K562 (cell line): ENCODE measurements around the gene TEX14. TPM values are rescaled to one million over a fixed set of nuclear protein-coding genes. Genes with fewer than 3 reads are reported as not detected.
A peak's percentile ranks its signal among the peaks of the same experiment; 100 is the strongest.

Experiments
- ZFX ChIP-seq: sonication (generic); formaldehyde crosslinking; IDR thresholded peaks from 2 replicates; pipeline ENCODE4 v1.8.0; 2022; ENCODE audit warnings: mild to moderate bottlenecking, missing genetic modification reagents, moderate library complexity
- polyA plus RNA-seq, 8 experiments: library from polyadenylated mRNA; depleted of rRNA in 4 of 8; stranded (reverse) in 5 of 8; unstranded in 3 of 8; fragments of >200 nt; fragmentation: Nextera tagmentation in 2 of 8; fragmentation: Illumina TruSeq in 1 of 8; extraction: Ambion mirVana in 2 of 8; extraction: Trizol in 1 of 8; gene quantifications; 2 replicates each; pipeline versions ENCODE4 v1.2.1 to v1.2.3, GENCODE V29; 2011 to 2014; ENCODE audit warnings: inconsistent platforms in 1 of 8, missing spikeins in 1 of 8
- total RNA-seq, 7 experiments: library from RNA; depleted of rRNA in 6 of 7; stranded (reverse); fragments of >200 nt in 6 of 7; fragmentation: Illumina TruSeq in 2 of 7; extraction: Trizol in 2 of 7; gene quantifications; 2 replicates each; pipeline versions ENCODE4 v1.2.1 to v1.2.3, GENCODE V29; 2011 to 2021; ENCODE audit warnings: low replicate concordance in 1 of 7
- TF ChIP-seq, protein P1 (sequence below), 2 experiments: fragments of 450-650 bp in 1 of 2; IDR thresholded peaks; 2 replicates each; pipeline ENCODE4 v1.6.1; 2011 to 2017; ENCODE audit warnings: low read depth in 2 of 2, antibody characterized with exemption in 1 of 2, borderline replicate concordance in 1 of 2, low read length in 1 of 2, mild to moderate bottlenecking in 1 of 2, mixed read lengths in 1 of 2; ENCODE audit not compliant: control insufficient read depth in 1 of 2
- TF ChIP-seq, protein P2 (sequence below): fragments of 450-650 bp; IDR thresholded peaks from 2 replicates; pipeline ENCODE4 v1.6.1; 2014; ENCODE audit warnings: low read depth, mild to moderate bottlenecking, moderate library complexity, borderline replicate concordance

Gene TEX14
- total and polyA plus RNA-seq, 9 of the 15 experiments (the other 6 are each of a cell fraction or from before 2014, with no cell fraction given): 0.05 to 0.12 (median 0.09) TPM; not detected in 1

DNA sequence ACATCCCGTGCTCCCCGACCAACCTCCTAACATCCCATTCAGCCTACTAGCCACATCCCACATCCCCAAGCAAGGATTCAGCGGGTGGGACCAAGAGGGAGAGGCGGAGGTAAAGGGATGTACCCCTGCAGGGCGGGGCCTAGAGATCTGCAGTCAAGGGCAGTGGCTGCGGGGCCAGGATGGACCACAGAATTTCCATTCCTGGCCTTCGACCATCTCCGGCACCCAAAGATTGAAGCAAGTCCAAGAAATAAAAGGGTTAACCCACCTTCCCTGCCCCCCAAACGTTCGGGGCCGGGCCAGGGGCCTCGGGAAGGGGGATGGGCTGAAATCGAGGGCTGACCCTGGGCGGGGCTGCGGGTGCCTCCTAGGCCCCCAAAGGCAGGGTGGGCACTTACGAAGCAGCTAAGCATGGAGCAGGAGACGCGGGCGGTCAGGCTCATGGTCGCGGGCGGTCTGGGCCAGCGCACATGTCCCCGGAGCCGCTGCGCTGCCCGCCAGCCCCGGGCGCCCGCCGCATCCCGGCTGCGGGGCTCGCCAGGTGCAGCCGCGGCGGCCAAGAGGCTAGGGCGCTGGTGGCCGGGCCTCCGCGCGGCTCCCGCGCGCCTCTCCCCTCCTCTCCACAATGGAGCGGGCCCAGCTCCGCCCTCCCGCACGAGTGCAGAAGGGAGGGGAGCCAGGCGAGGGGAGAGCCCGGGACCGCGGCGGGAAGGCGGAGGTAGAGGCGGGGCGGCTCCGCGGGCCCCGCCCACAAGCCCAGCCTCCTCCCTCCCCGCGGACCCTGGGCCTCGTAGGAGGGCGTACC, 177.7 kb downstream of the TEX14 start, which contains the start of gene MTMR4 (continued):
- TF ChIP-seq, protein P1, sequence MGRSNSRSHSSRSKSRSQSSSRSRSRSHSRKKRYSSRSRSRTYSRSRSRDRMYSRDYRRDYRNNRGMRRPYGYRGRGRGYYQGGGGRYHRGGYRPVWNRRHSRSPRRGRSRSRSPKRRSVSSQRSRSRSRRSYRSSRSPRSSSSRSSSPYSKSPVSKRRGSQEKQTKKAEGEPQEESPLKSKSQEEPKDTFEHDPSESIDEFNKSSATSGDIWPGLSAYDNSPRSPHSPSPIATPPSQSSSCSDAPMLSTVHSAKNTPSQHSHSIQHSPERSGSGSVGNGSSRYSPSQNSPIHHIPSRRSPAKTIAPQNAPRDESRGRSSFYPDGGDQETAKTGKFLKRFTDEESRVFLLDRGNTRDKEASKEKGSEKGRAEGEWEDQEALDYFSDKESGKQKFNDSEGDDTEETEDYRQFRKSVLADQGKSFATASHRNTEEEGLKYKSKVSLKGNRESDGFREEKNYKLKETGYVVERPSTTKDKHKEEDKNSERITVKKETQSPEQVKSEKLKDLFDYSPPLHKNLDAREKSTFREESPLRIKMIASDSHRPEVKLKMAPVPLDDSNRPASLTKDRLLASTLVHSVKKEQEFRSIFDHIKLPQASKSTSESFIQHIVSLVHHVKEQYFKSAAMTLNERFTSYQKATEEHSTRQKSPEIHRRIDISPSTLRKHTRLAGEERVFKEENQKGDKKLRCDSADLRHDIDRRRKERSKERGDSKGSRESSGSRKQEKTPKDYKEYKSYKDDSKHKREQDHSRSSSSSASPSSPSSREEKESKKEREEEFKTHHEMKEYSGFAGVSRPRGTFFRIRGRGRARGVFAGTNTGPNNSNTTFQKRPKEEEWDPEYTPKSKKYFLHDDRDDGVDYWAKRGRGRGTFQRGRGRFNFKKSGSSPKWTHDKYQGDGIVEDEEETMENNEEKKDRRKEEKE (IDR thresholded peaks at IDR 0.05; ENCODE audit: borderline replicate concordance in 1 of 2, control insufficient read depth in 1 of 2, low read depth in 2 of 2, low read length in 1 of 2): no peak
- peak; percentile 45; the same call in 1 of the 2 replicates for TF ChIP-seq ZFX (CRISPR knock-in tag)
- TF ChIP-seq, protein P2, sequence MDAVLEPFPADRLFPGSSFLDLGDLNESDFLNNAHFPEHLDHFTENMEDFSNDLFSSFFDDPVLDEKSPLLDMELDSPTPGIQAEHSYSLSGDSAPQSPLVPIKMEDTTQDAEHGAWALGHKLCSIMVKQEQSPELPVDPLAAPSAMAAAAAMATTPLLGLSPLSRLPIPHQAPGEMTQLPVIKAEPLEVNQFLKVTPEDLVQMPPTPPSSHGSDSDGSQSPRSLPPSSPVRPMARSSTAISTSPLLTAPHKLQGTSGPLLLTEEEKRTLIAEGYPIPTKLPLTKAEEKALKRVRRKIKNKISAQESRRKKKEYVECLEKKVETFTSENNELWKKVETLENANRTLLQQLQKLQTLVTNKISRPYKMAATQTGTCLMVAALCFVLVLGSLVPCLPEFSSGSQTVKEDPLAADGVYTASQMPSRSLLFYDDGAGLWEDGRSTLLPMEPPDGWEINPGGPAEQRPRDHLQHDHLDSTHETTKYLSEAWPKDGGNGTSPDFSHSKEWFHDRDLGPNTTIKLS: no peak
